Progenitor cell of endocrine pancreas (in vitro differentiated cells): ENCODE measurements around the gene SEC22C. TPM values are rescaled to one million over a fixed set of nuclear protein-coding genes. Genes with fewer than 3 reads are reported as not detected.

ENCODE experiments used
- DNase-seq: peaks from one replicate; pipeline ENCODE4 v3.0.0; 2021; ENCODE audit warnings: low spot score; ENCODE audit not compliant: unreplicated experiment
- H3K27ac Mint-ChIP-seq: 2 replicates; pipeline ENCODE4 v1.8.0; 2021; ENCODE audit warnings: mild to moderate bottlenecking, moderate library complexity, mixed read lengths
- H3K27me3 Mint-ChIP-seq: 2 replicates; pipeline ENCODE4 v1.8.0; 2021; ENCODE audit warnings: mixed read lengths
- H3K36me3 Mint-ChIP-seq: 2 replicates; pipeline ENCODE4 v1.8.0; 2022; ENCODE audit warnings: mixed read lengths; ENCODE audit not compliant: insufficient read depth
- H3K4me1 Mint-ChIP-seq: 2 replicates; pipeline ENCODE4 v1.8.0; 2021; ENCODE audit warnings: low read depth, mixed read lengths
- H3K4me3 Mint-ChIP-seq: 2 replicates; pipeline ENCODE4 v1.8.0; 2021; ENCODE audit warnings: low read depth, mild to moderate bottlenecking, moderate library complexity, mixed read lengths
- H3K9me3 Mint-ChIP-seq: 2 replicates; pipeline ENCODE4 v1.8.0; 2021; ENCODE audit warnings: low read depth, mixed read lengths
- total RNA-seq: library from RNA; stranded (reverse); gene quantifications from 2 replicates; pipeline ENCODE4 v1.2.1, GENCODE V29; 2021
- TF ChIP-seq, protein P1 (sequence below): fragments of 200-600 bp; sonication (generic); IDR thresholded peaks from one replicate; pipeline ENCODE4 v1.5.0; 2021; ENCODE audit warnings: antibody characterized with exemption, mild to moderate bottlenecking; ENCODE audit not compliant: unreplicated experiment

The SEC22C gene
- total RNA-seq, 1 donor from 2014 or later: 40.2 TPM

GRCh38 chr3:42526616-42527367 is 55.0 kb downstream of the SEC22C start:
- DNase-seq: no peak

DNA sequence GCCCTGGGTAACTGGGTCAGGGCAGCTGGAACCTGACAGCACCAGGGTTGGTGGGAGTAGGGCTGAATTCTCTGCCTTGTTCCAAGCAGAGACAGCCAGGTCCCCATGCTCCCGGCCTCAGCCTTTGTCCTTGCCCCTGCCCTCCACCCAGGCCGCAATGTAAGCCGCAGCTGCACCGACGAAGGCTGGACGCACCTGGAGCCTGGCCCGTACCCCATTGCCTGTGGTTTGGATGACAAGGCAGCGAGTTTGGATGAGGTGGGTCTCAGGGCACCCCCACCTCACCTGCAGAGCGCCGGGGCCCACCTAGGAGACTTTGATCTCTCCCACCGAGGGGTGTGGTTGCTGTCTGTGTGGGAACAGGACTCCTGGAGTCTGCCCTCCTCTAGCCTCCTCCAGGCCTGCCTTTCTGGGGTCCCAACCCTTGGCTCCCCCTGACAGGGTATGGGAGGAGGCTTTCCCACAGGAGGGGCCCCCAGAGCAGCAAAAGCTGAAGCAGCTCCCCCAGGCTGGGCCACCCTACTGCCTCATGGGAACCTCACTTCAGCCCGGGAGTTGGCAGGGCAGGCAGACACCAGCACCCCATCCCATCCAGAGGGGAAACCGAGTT is 55.9 kb downstream of the SEC22C start:
- H3K9me3 Mint-ChIP-seq: no peaks in the 10 kb centered on the region
- peaks cover 6% of the 10 kb centered on the region for H3K27me3 Mint-ChIP-seq
- TF ChIP-seq, protein P1, sequence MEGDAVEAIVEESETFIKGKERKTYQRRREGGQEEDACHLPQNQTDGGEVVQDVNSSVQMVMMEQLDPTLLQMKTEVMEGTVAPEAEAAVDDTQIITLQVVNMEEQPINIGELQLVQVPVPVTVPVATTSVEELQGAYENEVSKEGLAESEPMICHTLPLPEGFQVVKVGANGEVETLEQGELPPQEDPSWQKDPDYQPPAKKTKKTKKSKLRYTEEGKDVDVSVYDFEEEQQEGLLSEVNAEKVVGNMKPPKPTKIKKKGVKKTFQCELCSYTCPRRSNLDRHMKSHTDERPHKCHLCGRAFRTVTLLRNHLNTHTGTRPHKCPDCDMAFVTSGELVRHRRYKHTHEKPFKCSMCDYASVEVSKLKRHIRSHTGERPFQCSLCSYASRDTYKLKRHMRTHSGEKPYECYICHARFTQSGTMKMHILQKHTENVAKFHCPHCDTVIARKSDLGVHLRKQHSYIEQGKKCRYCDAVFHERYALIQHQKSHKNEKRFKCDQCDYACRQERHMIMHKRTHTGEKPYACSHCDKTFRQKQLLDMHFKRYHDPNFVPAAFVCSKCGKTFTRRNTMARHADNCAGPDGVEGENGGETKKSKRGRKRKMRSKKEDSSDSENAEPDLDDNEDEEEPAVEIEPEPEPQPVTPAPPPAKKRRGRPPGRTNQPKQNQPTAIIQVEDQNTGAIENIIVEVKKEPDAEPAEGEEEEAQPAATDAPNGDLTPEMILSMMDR: no peak
- no peaks in the 10 kb centered on the region for H3K36me3 Mint-ChIP-seq
- no peaks in the 10 kb centered on the region for H3K4me1 Mint-ChIP-seq
- H3K27ac Mint-ChIP-seq: no peak overlapping the region
- H3K4me3 Mint-ChIP-seq: no peak overlapping the region
- DNase-seq: no peak

More at GRCh38 chr3:42526616-42527367, 55.0 kb downstream of the SEC22C start:
- TF ChIP-seq, protein P1: no peak
- Mint-ChIP-seq H3K36me3 (no peaks in the 10 kb centered on the region), H3K4me3 (no peak overlapping the region), H3K27me3 (no peaks in the 10 kb centered on the region), H3K27ac (no peak overlapping the region), H3K4me1 (no peaks in the 10 kb centered on the region), H3K9me3 (no peaks in the 10 kb centered on the region)

DNA sequence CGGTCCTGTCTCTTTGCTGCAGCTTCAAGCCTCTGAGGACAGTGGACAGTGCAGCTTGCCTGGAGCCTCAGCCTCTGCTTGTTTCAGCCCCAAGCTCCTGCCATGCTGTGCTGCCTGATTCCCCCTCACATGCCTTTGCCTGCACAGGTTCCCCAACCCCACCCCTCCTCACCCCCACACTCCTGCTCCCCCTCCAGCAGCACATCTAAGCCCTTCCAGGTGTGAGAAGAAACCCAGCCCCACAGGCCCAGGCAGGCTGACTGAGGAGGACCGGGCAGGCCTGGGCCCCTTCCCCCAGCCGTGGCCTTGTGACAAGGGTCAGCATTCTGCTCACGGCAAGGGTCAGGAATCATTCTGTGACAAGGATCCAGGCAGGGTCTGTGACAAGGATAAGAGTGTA is 56.6 kb downstream of the SEC22C start:
- no peaks in the 10 kb centered on the region for H3K36me3 Mint-ChIP-seq
- H3K27ac Mint-ChIP-seq: no peak overlapping the region
- no peaks in the 10 kb centered on the region for H3K4me1 Mint-ChIP-seq
- no peak overlapping the region for H3K4me3 Mint-ChIP-seq
- DNase-seq: no peak
- peaks cover 7% of the 10 kb centered on the region for H3K27me3 Mint-ChIP-seq
- H3K9me3 Mint-ChIP-seq: no peaks in the 10 kb centered on the region
- TF ChIP-seq, protein P1: no peak

DNA sequence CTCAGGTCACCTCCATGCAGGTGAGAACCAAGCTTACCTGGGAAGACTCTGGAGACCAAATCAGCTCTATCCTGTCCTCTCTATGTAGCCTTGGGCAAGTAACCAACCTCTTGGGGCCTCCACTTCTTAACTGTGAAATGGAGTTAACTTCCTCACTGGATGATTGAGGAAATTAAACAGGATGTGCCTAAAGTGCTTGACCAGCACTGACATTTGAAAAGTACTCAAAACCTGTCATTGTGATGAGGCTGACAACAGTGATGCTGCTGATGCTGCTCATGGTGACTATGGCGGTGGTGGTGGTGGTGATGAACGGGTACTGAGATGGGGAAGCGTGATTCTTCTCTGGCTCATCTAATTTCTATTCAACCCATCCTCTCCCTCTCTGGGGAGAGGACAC is 57.0 kb downstream of the SEC22C start:
- Mint-ChIP-seq H3K27me3 (peaks cover 9% of the 10 kb centered on the region), H3K9me3 (no peaks in the 10 kb centered on the region), H3K4me3 (no peak overlapping the region), H3K4me1 (peaks cover 2% of the 10 kb centered on the region), H3K36me3 (no peaks in the 10 kb centered on the region), H3K27ac (no peak overlapping the region)
- no peak for DNase-seq
- TF ChIP-seq, protein P1: no peak

GRCh38 chr3:42520906-42521305 is 60.9 kb downstream of the SEC22C start:
- peaks cover 11% of the 10 kb centered on the region for H3K27me3 Mint-ChIP-seq
- no peak overlapping the region for H3K27ac Mint-ChIP-seq
- H3K4me1 Mint-ChIP-seq: peaks cover 5% of the 10 kb centered on the region
- DNase-seq: no peak
- TF ChIP-seq, protein P1: no peak
- H3K36me3 Mint-ChIP-seq: no peaks in the 10 kb centered on the region
- no peaks in the 10 kb centered on the region for H3K9me3 Mint-ChIP-seq
- no peak overlapping the region for H3K4me3 Mint-ChIP-seq
